ENCODE measurements around the gene DBP.
A peak's percentile ranks its signal among the peaks of the same experiment; 100 is the strongest.
"Not testable (repeated sequence)": the region's sequence is repeated elsewhere in the genome, so short reads cannot be mapped to it uniquely, and the experiment has no call there.

DBP gene

GRCh38 chr19:48632286-48632685, 4.9 kb downstream of the DBP start:
- H3K36me3 Mint-ChIP-seq, result peaks cover 29% of the 10 kb centered on the region
- H3K9me3 Mint-ChIP-seq, H3K27me3 Mint-ChIP-seq, CTCF ChIA-PET, DNase-seq, H3K4me3 Mint-ChIP-seq: not testable (repeated sequence)
- peak overlapping the region; percentile 74 for H3K27ac Mint-ChIP-seq
- H3K4me1 Mint-ChIP-seq, result peaks cover 50% of the 10 kb centered on the region

GRCh38 chr19:48631225-48631624, 6.0 kb downstream of the DBP start:
- peaks cover 56% of the 10 kb centered on the region for H3K4me1 Mint-ChIP-seq
- CTCF ChIA-PET, result interaction anchor here (1.0 to 1.2 kb wide), 2 partner anchors 46 to 125 kb away, joined by 3 to 4 read pairs; no protein-coding TSS in a partner anchor

GRCh38 chr19:48630296-48631063, 6.7 kb downstream of the DBP start:
- CTCF ChIA-PET, result interaction anchor here (1.0 to 1.2 kb wide), 2 partner anchors 45 to 124 kb away, joined by 3 to 4 read pairs; no protein-coding TSS in a partner anchor
- Mint-ChIP-seq H3K27me3 (no peaks in the 10 kb centered on the region), H3K4me3 (no peak overlapping the region), H3K4me1 (peaks cover 57% of the 10 kb centered on the region), H3K27ac (no peak overlapping the region), H3K9me3 (no peaks in the 10 kb centered on the region), H3K36me3 (peaks cover 25% of the 10 kb centered on the region)
- DNase-seq, result no peak

More at GRCh38 chr19:48631225-48631624, 6.0 kb downstream of the DBP start:
- no peak overlapping the region for H3K4me3 Mint-ChIP-seq
- H3K27me3 Mint-ChIP-seq, result no peaks in the 10 kb centered on the region
- no peak for DNase-seq
- H3K9me3 Mint-ChIP-seq, result no peaks in the 10 kb centered on the region
- no peak overlapping the region for H3K27ac Mint-ChIP-seq
- peaks cover 29% of the 10 kb centered on the region for H3K36me3 Mint-ChIP-seq

- Mint-ChIP-seq H3K4me3 (no peak overlapping the region), H3K27ac (no peak overlapping the region)
These were observed 7.4 kb downstream of the DBP start for GRCh38 chr19:48629599-48630295.

GRCh38 chr19:48629297-48629598, 7.9 kb downstream of the DBP start:
- Mint-ChIP-seq H3K4me3 (no peak overlapping the region), H3K27me3 (no peaks in the 10 kb centered on the region), H3K27ac (no peak overlapping the region), H3K36me3 (peaks cover 25% of the 10 kb centered on the region), H3K9me3 (no peaks in the 10 kb centered on the region), H3K4me1 (peaks cover 58% of the 10 kb centered on the region)
- no peak for DNase-seq
- CTCF ChIA-PET, result interaction anchor here (0.9 kb wide), 1 partner anchor 16 kb away, joined by 3 read pairs; the partner anchor contains the start of gene CA11

More at GRCh38 chr19:48629599-48630295, 7.4 kb downstream of the DBP start:
- Mint-ChIP-seq H3K4me1 (peaks cover 59% of the 10 kb centered on the region), H3K36me3 (peaks cover 25% of the 10 kb centered on the region), H3K9me3 (no peaks in the 10 kb centered on the region), H3K27me3 (no peaks in the 10 kb centered on the region)
- CTCF ChIA-PET, result interaction anchor here (0.9 kb wide), 1 partner anchor 16 kb away, joined by 3 read pairs; the partner anchor contains the start of gene CA11
- DNase-seq, result no peak

- DNase-seq, result no peak
- Mint-ChIP-seq H3K27ac (no peak overlapping the region), H3K27me3 (no peaks in the 10 kb centered on the region), H3K36me3 (peaks cover 28% of the 10 kb centered on the region), H3K9me3 (no peaks in the 10 kb centered on the region), H3K4me3 (no peak overlapping the region), H3K4me1 (peaks cover 58% of the 10 kb centered on the region)
- CTCF ChIA-PET, result interaction anchor here (0.9 kb wide), 1 partner anchor 17 kb away, joined by 3 read pairs; the partner anchor contains the start of gene CA11
These were observed 8.5 kb downstream of the DBP start for GRCh38 chr19:48628486-48629296.

- CTCF ChIA-PET, result no interaction called here
- Mint-ChIP-seq H3K4me1 (peaks cover 59% of the 10 kb centered on the region), H3K4me3 (no peak overlapping the region), H3K27ac (no peak overlapping the region), H3K27me3 (no peaks in the 10 kb centered on the region), H3K9me3 (no peaks in the 10 kb centered on the region), H3K36me3 (peaks cover 33% of the 10 kb centered on the region)
- no peak for DNase-seq
These were observed 9.3 kb downstream of the DBP start for GRCh38 chr19:48627865-48628314.

GRCh38 chr19:48627201-48627864, 9.8 kb downstream of the DBP start:
- no peak for DNase-seq
- no peaks in the 10 kb centered on the region for H3K9me3 Mint-ChIP-seq
- H3K4me3 Mint-ChIP-seq, result no peak overlapping the region
- CTCF ChIA-PET, result no interaction called here
- peaks cover 56% of the 10 kb centered on the region for H3K4me1 Mint-ChIP-seq
- peak overlapping the region; percentile 46 for H3K27ac Mint-ChIP-seq
- no peaks in the 10 kb centered on the region for H3K27me3 Mint-ChIP-seq
- peaks cover 30% of the 10 kb centered on the region for H3K36me3 Mint-ChIP-seq

GRCh38 chr19:48625891-48626327, 11.3 kb downstream of the DBP start:
- Mint-ChIP-seq H3K36me3 (peaks cover 30% of the 10 kb centered on the region), H3K9me3 (no peaks in the 10 kb centered on the region), H3K4me1 (peaks cover 54% of the 10 kb centered on the region), H3K27me3 (no peaks in the 10 kb centered on the region), H3K27ac (no peak overlapping the region), H3K4me3 (no peak overlapping the region)
- DNase-seq, result no peak
- CTCF ChIA-PET, result no interaction called here

GRCh38 chr19:48624791-48625723, 12.1 kb downstream of the DBP start:
- Mint-ChIP-seq H3K4me3 (peak overlapping the region; percentile 80), H3K36me3 (peaks cover 29% of the 10 kb centered on the region), H3K4me1 (peaks cover 48% of the 10 kb centered on the region), H3K27me3 (no peaks in the 10 kb centered on the region), H3K27ac (peak overlapping the region; percentile 98), H3K9me3 (no peaks in the 10 kb centered on the region)
- CTCF ChIA-PET, result no interaction called here
- no peak for DNase-seq

GRCh38 chr19:48624067-48624594, 13.0 kb downstream of the DBP start:
- peak overlapping the region; percentile 80 for H3K4me3 Mint-ChIP-seq
- peaks cover 1% of the 10 kb centered on the region for H3K27me3 Mint-ChIP-seq
- CTCF ChIA-PET, result interaction anchor here (1.9 kb wide), 1 partner anchor 15 kb away, joined by 7 read pairs; no protein-coding TSS in a partner anchor
- peak overlapping the region; percentile 98 for H3K27ac Mint-ChIP-seq
- peak; percentile 98 for DNase-seq
- H3K9me3 Mint-ChIP-seq, result no peaks in the 10 kb centered on the region
- peaks cover 29% of the 10 kb centered on the region for H3K36me3 Mint-ChIP-seq
- peaks cover 53% of the 10 kb centered on the region for H3K4me1 Mint-ChIP-seq

- H3K27me3 Mint-ChIP-seq, result peaks cover 4% of the 10 kb centered on the region
- CTCF ChIA-PET, result interaction anchor here (1.9 kb wide), 1 partner anchor 15 kb away, joined by 7 read pairs; no protein-coding TSS in a partner anchor
- H3K36me3 Mint-ChIP-seq, result peaks cover 30% of the 10 kb centered on the region
- H3K9me3 Mint-ChIP-seq, result no peaks in the 10 kb centered on the region
- H3K4me3 Mint-ChIP-seq, result peak overlapping the region; percentile 80
- H3K4me1 Mint-ChIP-seq, result peaks cover 54% of the 10 kb centered on the region
- peak; percentile 18 for DNase-seq
- H3K27ac Mint-ChIP-seq, result peak overlapping the region; percentile 98
These were observed 13.6 kb downstream of the DBP start for GRCh38 chr19:48623556-48624066.
